Stimulated activated CD4-positive, alpha-beta T cell treated with anti-CD3 and anti-CD28 coated beads, Interleukin-1b, Interleukin-23, amount 100 ng/mL, for 24 hours (primary cell): ENCODE data around the gene LSAMP.
"Not testable (repeated sequence)": the region's sequence is repeated elsewhere in the genome, so short reads cannot be mapped to it uniquely, and the experiment has no call there.

Experiments used
- DNase-seq, 4 experiments: peaks; one replicate each; pipeline ENCODE4 v3.0.0-alpha.2; 2020; ENCODE audit warnings: low read depth in 4 of 4, low spot score in 1 of 4

LSAMP gene

GRCh38 chr3:116242825-116243224 is 202.5 kb downstream of the LSAMP start:
- DNase-seq: no peak

GRCh38 chr3:116241677-116242076 is 203.6 kb downstream of the LSAMP start:
- no peak for DNase-seq

- DNase-seq: no peak
These were observed 205.0 kb downstream of the LSAMP start for GRCh38 chr3:116240261-116240660.

- no peak for DNase-seq
These were observed 206.3 kb downstream of the LSAMP start for GRCh38 chr3:116238846-116239565.

GRCh38 chr3:116233711-116234357 is 211.5 kb downstream of the LSAMP start:
- no peak for DNase-seq

GRCh38 chr3:116230431-116231020 is 214.8 kb downstream of the LSAMP start:
- DNase-seq: no peak

GRCh38 chr3:116226266-116226665 is 219.0 kb downstream of the LSAMP start:
- no peak for DNase-seq

GRCh38 chr3:116216761-116217160 is 228.5 kb downstream of the LSAMP start:
- no peak for DNase-seq

- DNase-seq: no peak
These were observed 233.4 kb downstream of the LSAMP start for GRCh38 chr3:116211901-116212300.

GRCh38 chr3:116208830-116209229 is 236.5 kb downstream of the LSAMP start:
- not testable (repeated sequence) for DNase-seq

GRCh38 chr3:116200956-116201690 is 244.2 kb downstream of the LSAMP start:
- DNase-seq: no peak

GRCh38 chr3:116199063-116199462 is 246.2 kb downstream of the LSAMP start:
- no peak for DNase-seq

- no peak for DNase-seq
These were observed 247.2 kb downstream of the LSAMP start for GRCh38 chr3:116198087-116198486.

- no peak for DNase-seq
These were observed 252.8 kb downstream of the LSAMP start for GRCh38 chr3:116192464-116192863.

- DNase-seq: no peak
These were observed 253.9 kb downstream of the LSAMP start for GRCh38 chr3:116191409-116191808.

GRCh38 chr3:116190095-116190494 is 255.2 kb downstream of the LSAMP start:
- no peak for DNase-seq

GRCh38 chr3:116188231-116188785 is 257.0 kb downstream of the LSAMP start:
- no peak for DNase-seq

- no peak for DNase-seq
These were observed 259.2 kb downstream of the LSAMP start for GRCh38 chr3:116186049-116186448.

GRCh38 chr3:116181159-116181558 is 264.1 kb downstream of the LSAMP start:
- no peak for DNase-seq

GRCh38 chr3:116179091-116179490 is 266.2 kb downstream of the LSAMP start:
- no peak for DNase-seq

- no peak for DNase-seq
These were observed 268.2 kb downstream of the LSAMP start for GRCh38 chr3:116176974-116177555.
